Esophagus squamous epithelium (tissue), 4 donors: ENCODE results near the gene RPS13.

Experiments
- POLR2A ChIP-seq, 4 donors: fragments of 450-650 bp; IDR thresholded peaks; one replicate each; pipeline ENCODE4 v1.6.1; 2017; ENCODE audit warnings: antibody characterized with exemption in 4 of 4, mild to moderate bottlenecking in 4 of 4, moderate library complexity in 3 of 4
- TF ChIP-seq, protein P1 (sequence below), 6 experiments: fragments of 450-650 bp in 4 of 6; fragments of 200-600 bp in 2 of 6; sonication (generic) in 2 of 6; IDR thresholded peaks; one replicate each; pipeline ENCODE4 v1.5.1; 2016 to 2019; ENCODE audit warnings: antibody characterized with exemption in 6 of 6, mild to moderate bottlenecking in 4 of 6, moderate library complexity in 4 of 6

- TF ChIP-seq, protein P1, sequence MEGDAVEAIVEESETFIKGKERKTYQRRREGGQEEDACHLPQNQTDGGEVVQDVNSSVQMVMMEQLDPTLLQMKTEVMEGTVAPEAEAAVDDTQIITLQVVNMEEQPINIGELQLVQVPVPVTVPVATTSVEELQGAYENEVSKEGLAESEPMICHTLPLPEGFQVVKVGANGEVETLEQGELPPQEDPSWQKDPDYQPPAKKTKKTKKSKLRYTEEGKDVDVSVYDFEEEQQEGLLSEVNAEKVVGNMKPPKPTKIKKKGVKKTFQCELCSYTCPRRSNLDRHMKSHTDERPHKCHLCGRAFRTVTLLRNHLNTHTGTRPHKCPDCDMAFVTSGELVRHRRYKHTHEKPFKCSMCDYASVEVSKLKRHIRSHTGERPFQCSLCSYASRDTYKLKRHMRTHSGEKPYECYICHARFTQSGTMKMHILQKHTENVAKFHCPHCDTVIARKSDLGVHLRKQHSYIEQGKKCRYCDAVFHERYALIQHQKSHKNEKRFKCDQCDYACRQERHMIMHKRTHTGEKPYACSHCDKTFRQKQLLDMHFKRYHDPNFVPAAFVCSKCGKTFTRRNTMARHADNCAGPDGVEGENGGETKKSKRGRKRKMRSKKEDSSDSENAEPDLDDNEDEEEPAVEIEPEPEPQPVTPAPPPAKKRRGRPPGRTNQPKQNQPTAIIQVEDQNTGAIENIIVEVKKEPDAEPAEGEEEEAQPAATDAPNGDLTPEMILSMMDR (IDR thresholded peaks at IDR 0.05) = no peak
- TF ChIP-seq POLR2A (IDR thresholded peaks at IDR 0.05) = no peak
Observed at GRCh38 chr11:17116117-17116516, 38.6 kb upstream of the RPS13 start.
